Body of pancreas (tissue), 4 donors: Measurements from ENCODE around the gene MSL2. TPM values are rescaled to one million over a fixed set of nuclear protein-coding genes. Genes with fewer than 3 reads are reported as not detected.
"Not testable (repeated sequence)": the region's sequence is repeated elsewhere in the genome, so short reads cannot be mapped to it uniquely, and the experiment has no call there.

Source experiments
- ATAC-seq: fragments of 150-250 bp; one replicate; pipeline ENCODE4 v1.9.1; 2016
- DNase-seq, 4 donors: peaks; one replicate each; pipeline ENCODE4 v3.0.0-alpha.2; 2019
- H3K27ac ChIP-seq, 4 donors: fragments of 200-600 bp; sonication (generic); 1 replicate in 3 of 4; 2 replicates in 1 of 4; pipeline versions ENCODE4 v1.5.1 to v1.6.1; 2016 to 2019; ENCODE audit warnings: mild to moderate bottlenecking in 1 of 4, mixed read lengths in 1 of 4, moderate library complexity in 1 of 4
- H3K27me3 ChIP-seq, 2 donors: fragments of 200-600 bp; sonication (generic); one replicate each; pipeline ENCODE4 v1.6.0; 2016; ENCODE audit warnings: mild to moderate bottlenecking in 1 of 2
- H3K36me3 ChIP-seq, 2 donors: fragments of 200-600 bp; sonication (generic); replicated peaks in 1 of 2; 2 replicates each; pipeline ENCODE4 v1.5.1; 2016; ENCODE audit warnings: low read depth in 2 of 2; ENCODE audit not compliant: insufficient read depth in 1 of 2
- H3K4me1 ChIP-seq: fragments of 200-600 bp; sonication (generic); one replicate; pipeline ENCODE4 v1.6.0; 2016
- H3K4me3 ChIP-seq, 2 donors: fragments of 200-600 bp; sonication (generic); 1 replicate in 1 of 2; 2 replicates in 1 of 2; pipeline ENCODE4 v1.5.1; 2016 to 2019
- H3K9me3 ChIP-seq, 3 donors: fragments of 200-600 bp; sonication (generic); 1 replicate in 2 of 3; 2 replicates in 1 of 3; pipeline ENCODE4 v1.5.1; 2016
- CTCF ChIP-seq, 7 experiments: fragments of 450-650 bp in 4 of 7; fragments of 200-600 bp in 3 of 7; sonication (generic) in 3 of 7; IDR thresholded peaks; one replicate each; pipeline ENCODE4 v1.5.1; 2016 to 2019; ENCODE audit warnings: antibody characterized with exemption in 7 of 7
- POLR2A ChIP-seq, 3 donors: fragments of 450-650 bp; IDR thresholded peaks; one replicate each; pipeline ENCODE4 v1.6.1; 2016; ENCODE audit warnings: antibody characterized with exemption in 3 of 3, mild to moderate bottlenecking in 2 of 3
- WGBS, 2 donors: methylation state at CpG; one replicate each; pipeline ENCODE4 v1.1.5; 2017; 5-methylcytosine and 5-hydroxymethylcytosine counted together
- intact Hi-C: fragments of 100-400 bp; cut with DNase I; formaldehyde crosslinking; loops from one replicate; pipeline ENCODE4 v1.15.1; 2023
- total RNA-seq, 2 donors: library from RNA; depleted of rRNA; stranded (reverse); fragments of >200 nt; gene quantifications; one replicate each; pipeline ENCODE4 v1.1.0, GENCODE V29; 2016

MSL2 gene
- total RNA-seq, 2 donors from 2014 or later = 17.5 to 19.2 TPM

- no peak overlapping the region for H3K4me3 ChIP-seq
- no peak overlapping the region for H3K27ac ChIP-seq
- ATAC-seq = no peak
- 92 to 93% methylated on average over 4 of the region's 4 CpGs for WGBS, 2 donors
- no peaks in the 10 kb centered on the region for H3K4me1 ChIP-seq
- no peak for DNase-seq
- TF ChIP-seq CTCF (IDR thresholded peaks at IDR 0.05) = no peak
- TF ChIP-seq POLR2A (IDR thresholded peaks at IDR 0.05) = no peak
- H3K27me3 ChIP-seq = no peaks in the 10 kb centered on the region
- intact Hi-C loops = no loop called here
- H3K36me3 ChIP-seq = no peaks in the 10 kb centered on the region
- no peaks in the 10 kb centered on the region for H3K9me3 ChIP-seq
These were observed 74.1 kb downstream of the MSL2 start for GRCh38 chr3:136122006-136122405.

DNA sequence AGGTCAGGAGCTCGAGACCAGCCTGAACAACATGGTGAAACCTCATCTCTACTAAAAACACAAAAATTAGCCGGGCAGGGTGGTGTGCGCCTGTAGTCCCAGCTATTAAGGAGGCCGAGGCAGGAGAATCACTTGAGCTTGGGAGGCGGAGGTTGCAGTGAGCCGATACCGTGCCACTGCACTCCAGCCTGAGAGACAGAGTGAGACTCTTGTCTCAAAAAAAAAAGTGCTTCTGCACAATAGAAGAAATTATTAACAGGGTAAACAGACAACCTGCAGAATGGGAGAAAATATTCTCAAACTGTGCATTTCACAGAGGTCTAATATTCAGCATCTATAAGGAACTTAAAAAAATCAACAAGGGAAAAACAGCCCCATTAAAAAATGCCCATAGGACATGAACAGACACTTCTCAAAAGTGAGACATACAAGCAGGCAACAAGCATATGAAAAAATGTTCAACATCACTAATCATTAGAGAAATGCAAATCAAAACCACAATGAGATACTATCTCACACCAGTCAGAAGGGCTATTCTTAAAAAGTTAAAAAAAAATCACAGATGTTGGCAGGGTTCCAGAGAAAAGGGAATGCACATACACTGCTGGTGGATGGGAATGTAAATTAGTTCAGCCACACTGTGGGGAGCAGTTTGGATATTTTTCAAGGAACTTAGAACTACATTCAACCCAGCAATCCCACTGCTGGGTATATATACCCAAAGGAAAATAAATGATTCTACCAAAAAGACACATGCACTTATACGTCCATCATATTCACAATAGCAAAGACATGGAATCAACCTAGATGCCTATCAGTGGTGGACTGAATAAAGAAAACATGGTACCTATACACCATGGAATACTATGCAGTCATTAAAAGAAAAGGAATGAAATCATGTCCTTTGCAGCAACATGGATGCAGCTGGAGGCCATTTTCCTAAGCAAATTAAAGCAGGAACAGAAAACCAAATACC lies 75.5 kb downstream of the MSL2 start:
- intact Hi-C loops = no loop called here
- ATAC-seq (no peak), DNase-seq (no peak)
- Histone ChIP-seq H3K9me3 (no peaks in the 10 kb centered on the region), H3K4me1 (no peaks in the 10 kb centered on the region), H3K4me3 (no peak overlapping the region), H3K27me3 (no peaks in the 10 kb centered on the region), H3K36me3 (no peaks in the 10 kb centered on the region), H3K27ac (no peak overlapping the region)
- TF ChIP-seq CTCF (IDR thresholded peaks at IDR 0.05) = no peak
- TF ChIP-seq POLR2A (IDR thresholded peaks at IDR 0.05) = no peak
- 96 to 99% methylated on average over 8 of the region's 8 CpGs for WGBS, 2 donors

DNA sequence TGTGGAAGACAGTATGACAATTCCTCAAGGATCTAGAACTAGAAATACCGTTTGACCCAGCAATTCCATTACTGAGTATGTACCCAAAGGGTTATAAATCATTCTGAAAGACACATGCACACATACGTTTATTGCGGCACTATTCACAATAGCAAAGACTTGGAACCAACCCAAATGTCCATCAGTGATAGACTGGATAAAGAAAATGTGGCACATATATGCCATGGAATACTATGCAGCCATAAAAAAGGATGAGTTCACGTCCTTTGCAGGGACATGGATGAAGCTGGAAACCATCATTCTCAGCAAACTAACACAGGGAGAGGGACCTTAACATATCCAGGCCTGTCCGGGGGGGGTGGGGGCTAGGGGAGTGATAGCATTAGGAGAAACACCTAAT lies 76.4 kb downstream of the MSL2 start:
- DNase-seq, ATAC-seq: not testable (repeated sequence)
- WGBS, 2 donors = 88 to 95% methylated on average over 5 of the region's 5 CpGs

DNA sequence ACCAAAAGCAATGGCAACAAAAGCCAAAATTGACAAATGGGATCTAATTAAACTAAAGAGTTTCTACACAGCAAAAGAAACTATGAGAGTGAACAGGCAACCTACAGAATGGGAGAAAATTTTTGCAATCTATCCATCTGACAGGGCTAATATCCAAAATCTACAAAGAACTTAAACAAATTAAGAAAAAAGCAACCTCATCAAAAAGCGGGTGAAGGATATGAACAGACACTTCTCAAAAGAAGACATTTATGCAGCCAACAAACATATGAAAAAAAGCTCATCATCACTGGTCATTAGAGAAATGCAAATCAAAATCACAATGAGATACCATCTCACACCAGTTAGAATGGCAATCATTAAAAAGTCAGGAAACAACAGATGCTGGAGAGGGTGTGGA lies 76.8 kb downstream of the MSL2 start:
- H3K36me3 ChIP-seq, H3K9me3 ChIP-seq, H3K4me3 ChIP-seq, intact Hi-C loops, DNase-seq, H3K27ac ChIP-seq, ATAC-seq, H3K4me1 ChIP-seq, H3K27me3 ChIP-seq: not testable (repeated sequence)
- 96 to 97% methylated on average over 1 of the region's 1 CpG for WGBS, 2 donors

More for the DNA sequence above, 76.4 kb downstream of the MSL2 start:
- intact Hi-C loops, H3K4me1 ChIP-seq, H3K9me3 ChIP-seq, H3K36me3 ChIP-seq, H3K4me3 ChIP-seq, H3K27ac ChIP-seq, H3K27me3 ChIP-seq: not testable (repeated sequence)

GRCh38 chr3:136114421-136114820 lies 81.7 kb downstream of the MSL2 start:
- 100% methylated on average over 2 of the region's 2 CpGs for WGBS, 2 donors
- no peak for ATAC-seq

More at GRCh38 chr3:136114421-136114820, 81.7 kb downstream of the MSL2 start:
- H3K36me3 ChIP-seq = no peaks in the 10 kb centered on the region
- no peak overlapping the region for H3K4me3 ChIP-seq
- no peak for DNase-seq
- no peak for TF ChIP-seq CTCF (IDR thresholded peaks at IDR 0.05)
- no peak for TF ChIP-seq POLR2A (IDR thresholded peaks at IDR 0.05)
- intact Hi-C loops = no loop called here
- no peak overlapping the region for H3K27ac ChIP-seq
- no peaks in the 10 kb centered on the region for H3K27me3 ChIP-seq
- no peaks in the 10 kb centered on the region for H3K4me1 ChIP-seq
- H3K9me3 ChIP-seq = no peaks in the 10 kb centered on the region
